Superior temporal gyrus (tissue), 1 donor: ENCODE results near the gene CACNA2D3.
"Not testable (repeated sequence)": the region's sequence is repeated elsewhere in the genome, so short reads cannot be mapped to it uniquely, and the experiment has no call there.

Source experiments
- DNase-seq: peaks from one replicate; pipeline ENCODE4 v3.0.0-alpha.2; 2016; ENCODE audit errors: extremely low spot score

The CACNA2D3 gene

DNA sequence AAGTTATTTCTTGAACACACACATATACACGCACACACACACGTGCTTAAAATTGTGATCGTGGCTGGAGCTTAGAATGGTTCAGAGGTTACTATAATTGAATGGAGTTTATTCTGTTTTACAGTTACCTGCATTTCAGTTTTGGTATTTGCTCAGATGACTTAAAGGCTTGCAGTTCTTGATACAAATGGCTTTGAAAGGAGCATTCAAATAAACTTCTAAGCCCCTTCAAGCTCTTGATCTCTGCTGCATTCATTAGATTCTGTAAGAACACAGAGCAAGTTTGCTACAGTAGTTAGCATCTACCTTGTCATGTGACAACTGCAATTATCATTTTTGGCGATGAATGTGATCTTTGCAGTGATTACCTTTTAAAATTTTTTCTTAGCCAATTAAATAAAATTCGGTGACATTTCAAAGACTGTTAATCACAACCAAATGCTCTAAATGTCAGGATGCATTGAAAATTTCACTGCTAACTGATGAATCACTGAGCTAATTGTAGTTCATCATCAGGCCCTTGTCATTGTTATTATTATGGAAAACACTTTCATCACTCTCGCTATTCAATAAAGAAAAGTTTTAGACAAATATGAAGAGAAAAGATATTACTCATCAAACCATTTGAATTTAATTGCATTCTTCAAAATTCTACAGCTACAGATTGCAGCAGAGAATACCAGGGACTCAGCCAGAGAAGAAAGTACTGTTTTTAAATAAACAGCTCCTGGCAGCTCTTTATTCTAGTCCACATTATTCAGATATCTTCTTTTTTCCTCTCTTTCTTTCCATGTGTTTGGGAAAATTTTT lies 509.4 kb downstream of the CACNA2D3 start:
- no peak for DNase-seq

DNA sequence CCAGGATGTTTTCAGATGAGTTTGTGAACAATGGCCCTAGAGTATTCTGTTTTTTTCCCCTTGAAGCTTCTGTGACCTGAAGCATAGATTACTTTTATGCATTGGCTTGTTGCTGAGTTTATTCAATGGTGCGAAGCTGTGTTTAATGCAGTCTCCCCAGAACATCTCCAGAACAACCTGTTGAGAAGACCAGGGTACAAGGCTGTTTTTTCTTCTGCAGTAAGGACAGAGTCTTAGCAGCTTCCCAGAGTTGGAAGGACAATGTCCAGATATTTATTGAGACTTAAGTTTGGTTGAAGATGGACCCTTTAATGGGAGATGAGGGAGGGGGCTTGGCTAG lies 509.9 kb downstream of the CACNA2D3 start:
- DNase-seq: no peak

GRCh38 chr3:54632834-54633233 lies 510.5 kb downstream of the CACNA2D3 start:
- DNase-seq: no peak

- no peak for DNase-seq
Measured at GRCh38 chr3:54633444-54634121, 511.2 kb downstream of the CACNA2D3 start.

DNA sequence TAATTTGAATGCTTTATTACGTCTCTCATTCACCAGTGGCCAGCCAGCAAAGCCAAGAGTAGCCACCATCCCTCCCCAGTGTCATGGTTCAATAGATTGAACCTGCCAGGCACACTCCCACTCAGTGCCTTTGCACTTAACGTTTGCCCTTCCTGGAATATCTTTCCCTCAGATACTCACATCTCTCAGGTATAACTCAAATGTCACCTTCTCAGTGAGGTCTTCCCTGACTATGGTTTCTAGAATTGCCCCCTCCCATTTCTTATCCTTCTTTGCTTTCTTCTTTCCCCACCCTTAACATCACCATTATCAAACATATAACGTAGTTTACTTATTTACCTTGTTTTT lies 511.7 kb downstream of the CACNA2D3 start:
- no peak for DNase-seq

GRCh38 chr3:54639790-54640372 lies 517.5 kb downstream of the CACNA2D3 start:
- not testable (repeated sequence) for DNase-seq

DNA sequence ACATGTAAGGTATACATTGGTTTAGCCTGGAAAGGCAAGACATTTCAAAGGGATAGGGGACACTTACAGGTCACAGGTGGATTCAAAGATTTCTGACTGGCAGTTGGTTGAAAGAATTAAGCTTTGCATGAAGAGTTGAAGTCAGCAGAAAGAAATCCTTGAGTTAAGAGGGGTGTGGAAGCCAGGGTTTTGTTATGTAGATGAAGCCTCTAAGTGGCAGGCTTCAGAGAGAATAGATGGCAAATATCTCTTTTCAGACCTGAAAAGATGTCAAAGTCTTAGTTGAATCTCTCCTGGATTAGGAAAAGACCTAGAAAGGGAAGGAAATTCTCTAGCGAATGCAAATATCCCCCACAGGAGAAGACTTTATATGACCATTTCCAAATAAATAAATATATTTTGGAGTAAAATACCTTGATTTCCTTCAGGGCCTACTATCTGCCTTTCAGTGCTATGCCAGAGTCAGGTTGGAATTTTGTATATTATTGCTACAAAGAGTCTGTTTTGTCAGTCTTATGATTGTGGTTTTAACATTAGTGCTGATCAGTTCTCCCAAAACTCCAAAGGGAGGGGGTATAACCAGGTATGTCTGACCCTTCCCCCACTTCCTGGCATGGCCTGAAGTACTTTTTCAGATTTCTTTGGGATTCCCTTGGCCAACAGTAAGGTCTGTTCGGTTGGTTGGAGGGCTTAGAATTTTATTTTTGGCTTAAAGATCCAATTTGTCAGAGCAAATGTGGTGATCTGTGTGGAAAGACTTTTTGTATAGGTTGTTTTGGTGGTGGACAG lies 519.1 kb downstream of the CACNA2D3 start:
- DNase-seq: no peak

DNA sequence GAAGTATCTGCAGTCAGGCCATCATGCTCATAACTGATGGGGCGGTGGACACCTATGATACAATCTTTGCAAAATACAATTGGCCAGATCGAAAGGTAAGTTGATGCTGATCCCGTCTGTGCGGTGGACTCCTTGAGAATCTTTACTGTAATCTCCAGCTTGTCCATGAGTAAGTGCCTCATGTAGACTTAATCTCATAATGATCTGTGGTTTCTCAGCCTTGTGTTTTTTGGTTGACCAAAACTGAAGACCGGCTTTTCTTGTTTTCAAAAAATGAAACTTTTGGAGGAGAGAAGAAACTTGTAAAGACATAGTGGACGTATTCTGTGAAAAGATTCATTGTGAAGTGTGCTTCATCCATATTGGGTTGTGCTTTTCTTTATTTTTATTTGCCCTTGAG lies 519.8 kb downstream of the CACNA2D3 start:
- DNase-seq: no peak

GRCh38 chr3:54647721-54648120 lies 525.4 kb downstream of the CACNA2D3 start:
- DNase-seq: no peak

DNA sequence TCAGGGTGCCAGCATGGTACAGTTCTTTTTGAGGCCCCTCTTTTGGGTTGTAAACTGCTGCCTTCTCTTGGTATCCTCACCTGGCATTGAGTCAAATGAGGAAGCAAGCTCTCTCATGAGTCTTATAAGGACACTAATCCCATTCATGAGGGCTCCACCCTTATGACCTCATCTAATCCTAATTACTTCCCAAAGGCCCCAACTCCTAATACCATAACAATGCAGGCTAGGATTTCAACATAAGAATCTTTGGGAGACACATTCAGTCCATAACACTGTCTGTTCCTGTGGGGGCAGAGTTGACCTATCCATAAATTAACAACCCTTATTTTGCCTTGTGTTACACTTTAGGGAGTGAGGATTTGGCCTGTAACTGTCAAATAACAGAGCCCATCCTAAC lies 527.2 kb downstream of the CACNA2D3 start:
- no peak for DNase-seq

DNA sequence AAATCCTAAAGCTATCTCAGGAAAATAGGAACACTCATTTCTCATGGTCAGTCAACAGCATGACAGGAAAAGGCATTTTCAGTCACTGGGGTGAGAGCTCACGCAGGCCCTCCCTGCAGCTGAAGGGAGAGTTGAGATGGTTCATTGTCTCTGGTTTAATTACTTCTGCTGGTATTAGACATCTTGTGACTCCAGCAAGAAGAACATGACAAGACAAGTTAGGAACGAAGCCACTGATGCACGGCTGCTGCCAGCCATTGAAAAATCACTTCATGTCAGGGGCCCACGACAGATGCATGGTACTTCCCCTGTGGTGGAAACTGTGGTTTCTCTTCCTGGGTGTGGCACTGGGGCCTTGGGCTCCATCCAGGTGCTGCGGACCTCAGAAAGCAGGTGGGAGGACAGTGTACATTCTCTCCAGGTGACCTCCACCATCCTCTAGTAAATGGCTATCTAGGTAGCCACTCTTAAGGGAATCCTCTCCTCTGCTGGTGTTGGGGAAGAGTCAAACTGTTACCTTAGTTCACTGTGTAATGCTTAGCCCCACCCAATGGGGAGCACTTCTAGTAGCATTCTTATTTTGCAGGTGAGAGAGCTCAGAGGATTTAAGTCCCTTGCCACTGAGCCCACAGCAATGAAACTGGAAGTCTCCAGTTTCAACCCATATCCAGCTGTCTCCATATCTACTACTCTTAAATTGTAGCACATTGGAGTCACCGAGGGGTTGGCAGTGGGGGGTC lies 531.3 kb downstream of the CACNA2D3 start:
- no peak for DNase-seq

GRCh38 chr3:54654776-54655175 lies 532.4 kb downstream of the CACNA2D3 start:
- no peak for DNase-seq

- DNase-seq: no peak
Measured at GRCh38 chr3:54659347-54659746, 537.0 kb downstream of the CACNA2D3 start.

- DNase-seq: peak; percentile 24
Measured at GRCh38 chr3:54660714-54661132, 538.4 kb downstream of the CACNA2D3 start.

DNA sequence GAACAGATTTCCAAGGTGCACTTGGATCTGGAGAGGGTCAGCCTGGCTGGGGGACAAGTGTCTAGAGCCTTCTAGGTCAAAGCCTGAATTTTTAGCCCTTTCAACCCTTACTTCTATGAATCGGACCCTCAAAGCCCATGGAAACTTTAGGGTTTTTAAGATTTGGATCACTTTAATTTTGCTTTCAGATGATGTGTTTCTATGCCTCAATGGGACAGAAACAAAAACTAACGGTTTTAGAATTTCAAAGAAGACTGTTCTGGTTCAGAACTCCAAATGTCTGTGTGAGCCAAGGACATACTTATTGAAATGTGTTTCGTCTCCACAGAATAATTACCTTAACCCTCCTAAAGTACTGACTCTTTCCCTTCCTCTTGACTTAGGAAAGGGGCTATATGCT lies 538.8 kb downstream of the CACNA2D3 start:
- no peak for DNase-seq

GRCh38 chr3:54663501-54664011 lies 541.2 kb downstream of the CACNA2D3 start:
- peak; percentile 38 for DNase-seq

GRCh38 chr3:54665016-54665600 lies 542.8 kb downstream of the CACNA2D3 start:
- peak; percentile 16 for DNase-seq

DNA sequence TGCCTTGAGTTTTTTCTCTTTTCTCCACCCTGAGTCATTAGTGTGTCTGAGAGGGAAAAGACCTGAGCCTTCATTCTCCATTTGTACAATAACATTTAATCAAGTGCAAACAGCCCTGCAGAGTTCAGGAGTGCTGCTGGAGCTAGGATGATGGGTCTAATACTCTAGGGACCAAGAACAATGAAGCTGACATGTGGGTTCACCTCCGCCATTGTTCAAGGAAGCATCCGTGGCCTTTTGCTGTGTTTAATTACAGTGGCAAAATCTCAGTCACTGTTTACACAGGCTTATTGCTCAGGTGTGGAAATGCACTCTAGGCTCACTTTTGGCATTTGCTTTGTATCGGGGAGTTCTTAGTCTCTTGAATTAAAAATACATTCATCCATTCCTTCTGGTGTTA lies 545.9 kb downstream of the CACNA2D3 start:
- no peak for DNase-seq

DNA sequence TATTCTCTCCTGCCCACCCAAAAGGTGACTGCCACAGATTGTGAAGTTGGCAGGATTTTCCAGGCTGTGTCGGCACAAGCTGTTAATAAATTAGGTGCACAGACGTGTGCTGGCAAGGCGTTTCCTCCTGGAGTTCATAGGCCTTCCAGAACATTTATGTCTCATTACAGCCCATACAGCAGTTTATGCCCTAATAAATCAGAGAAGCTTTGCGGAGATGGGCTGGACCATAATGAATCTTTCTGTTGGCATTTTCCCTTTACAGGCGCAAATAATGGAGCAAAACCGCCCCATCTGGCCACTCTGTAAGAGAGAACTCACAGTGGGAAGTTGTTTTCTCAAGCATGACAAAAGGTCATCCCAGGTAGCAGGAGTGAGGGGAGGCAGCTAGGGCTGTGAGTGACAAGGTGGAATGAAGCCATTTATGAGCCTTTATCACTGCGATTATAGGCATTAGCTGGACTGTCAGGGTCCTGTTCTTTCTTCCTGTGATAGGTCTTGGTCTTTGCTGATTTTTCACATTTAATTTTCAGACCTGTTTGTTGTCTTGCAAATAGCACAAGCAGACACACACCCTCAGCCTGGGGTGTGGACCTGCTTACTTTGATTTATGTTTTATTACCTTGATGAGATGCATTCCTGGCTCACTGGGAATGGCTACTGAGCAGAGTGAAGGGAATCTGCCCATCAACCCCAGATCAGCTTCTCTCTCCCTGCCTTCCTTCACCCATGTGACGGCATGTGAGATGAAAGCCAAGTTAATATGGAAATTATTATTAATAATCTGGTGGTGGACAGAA lies 548.0 kb downstream of the CACNA2D3 start:
- no peak for DNase-seq

GRCh38 chr3:54671511-54671910 lies 549.2 kb downstream of the CACNA2D3 start:
- DNase-seq: no peak
